ENCODE data around the gene ZBED1.
A peak's percentile ranks its signal among the peaks of the same experiment; 100 is the strongest.
"Not testable (repeated sequence)": the region's sequence is repeated elsewhere in the genome, so short reads cannot be mapped to it uniquely, and the experiment has no call there.

The ZBED1 gene

GRCh38 chrX:2536141-2536540 is 35.4 kb upstream of the ZBED1 start:
- TF ChIP-seq CTCF (IDR thresholded peaks at IDR 0.05; ENCODE audit: extremely low read depth, insufficient read depth, missing control alignments), result no peak
- DNase-seq (ENCODE audit: low spot score), result no peak
- in situ Hi-C loops (cut with MboI; ENCODE audit: low pct_unique_long_range_greater_than_20kb, low sequenced_read_pairs, unreplicated experiment), result no loop called here

GRCh38 chrX:2534261-2535021 is 33.7 kb upstream of the ZBED1 start:
- in situ Hi-C loops (cut with MboI; ENCODE audit: low pct_unique_long_range_greater_than_20kb, low sequenced_read_pairs, unreplicated experiment); DNase-seq (ENCODE audit: low spot score): not testable (repeated sequence)

GRCh38 chrX:2533424-2533823 is 32.6 kb upstream of the ZBED1 start:
- TF ChIP-seq CTCF (IDR thresholded peaks at IDR 0.05; ENCODE audit: extremely low read depth, insufficient read depth, missing control alignments), result no peak
- in situ Hi-C loops (cut with MboI; ENCODE audit: low pct_unique_long_range_greater_than_20kb, low sequenced_read_pairs, unreplicated experiment), result no loop called here
- no peak for DNase-seq (ENCODE audit: low spot score)

DNA sequence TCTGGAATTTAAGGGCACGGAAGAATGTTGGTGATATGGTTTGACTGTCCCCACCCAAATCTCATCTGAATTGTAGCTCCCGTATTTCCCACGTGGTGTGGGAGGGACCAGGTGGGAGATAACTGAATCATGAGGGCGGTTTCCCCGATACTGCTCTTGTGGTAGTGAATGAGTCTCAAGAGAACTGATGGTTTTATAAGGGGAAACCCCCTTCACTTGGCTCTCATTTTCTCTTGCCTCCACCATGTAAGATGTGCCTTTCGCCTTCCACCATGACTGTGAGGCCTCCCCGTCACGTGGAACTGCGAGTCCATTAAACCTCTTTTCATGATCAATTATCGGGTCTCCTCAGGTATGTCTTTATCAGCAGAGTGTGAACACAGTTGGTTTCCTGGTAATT is 25.6 kb upstream of the ZBED1 start:
- in situ Hi-C loops (cut with MboI; ENCODE audit: low pct_unique_long_range_greater_than_20kb, low sequenced_read_pairs, unreplicated experiment), result no loop called here
- DNase-seq (ENCODE audit: low spot score), result no peak
- TF ChIP-seq CTCF (IDR thresholded peaks at IDR 0.05; ENCODE audit: extremely low read depth, insufficient read depth, missing control alignments), result no peak

DNA sequence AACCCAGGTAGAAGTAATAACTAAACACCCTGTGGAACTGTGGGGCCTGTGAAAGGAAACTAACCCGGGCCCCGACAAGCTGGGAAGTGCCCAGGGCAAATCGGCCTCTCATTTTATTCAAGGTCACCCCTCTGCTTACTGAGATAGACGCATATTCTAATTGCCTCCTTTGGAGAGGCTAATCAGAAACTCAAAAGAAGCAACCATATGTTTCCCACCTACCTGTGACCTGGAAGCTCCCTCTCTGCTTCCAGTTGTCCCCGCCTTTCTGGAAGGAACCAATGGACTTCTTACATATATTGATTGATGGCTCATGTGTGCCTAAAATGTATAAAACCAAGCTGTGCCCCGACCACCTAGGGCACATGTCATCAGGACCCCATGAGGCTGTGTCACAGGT is 23.1 kb upstream of the ZBED1 start:
- in situ Hi-C loops (cut with MboI; ENCODE audit: low pct_unique_long_range_greater_than_20kb, low sequenced_read_pairs, unreplicated experiment), result no loop called here
- DNase-seq (ENCODE audit: low spot score), result no peak
- TF ChIP-seq CTCF (IDR thresholded peaks at IDR 0.05; ENCODE audit: extremely low read depth, insufficient read depth, missing control alignments), result no peak

DNA sequence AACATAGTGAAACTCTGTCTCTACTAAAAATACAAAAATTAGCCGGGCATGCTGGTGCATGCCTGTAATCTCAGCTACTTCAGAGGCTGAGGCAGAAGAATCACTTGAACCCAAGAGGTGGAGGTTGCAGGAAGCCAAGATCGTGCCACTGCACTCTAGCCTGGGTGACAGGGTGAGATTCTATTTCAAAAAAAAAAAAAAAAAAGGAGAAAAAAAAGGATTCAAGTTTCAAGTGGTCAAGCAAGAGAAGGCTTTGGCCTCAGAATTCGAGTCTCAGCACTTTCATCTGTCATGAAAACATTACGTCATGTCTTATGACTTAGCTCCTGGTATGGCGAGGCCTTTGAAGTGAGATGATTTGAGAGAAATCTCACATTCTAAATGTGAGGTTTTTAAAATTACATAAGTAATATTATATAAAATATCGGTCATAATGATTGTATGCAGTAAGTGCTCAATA is 21.2 kb upstream of the ZBED1 start:
- in situ Hi-C loops (cut with MboI; ENCODE audit: low pct_unique_long_range_greater_than_20kb, low sequenced_read_pairs, unreplicated experiment), result no loop called here
- TF ChIP-seq CTCF (IDR thresholded peaks at IDR 0.05; ENCODE audit: extremely low read depth, insufficient read depth, missing control alignments), result no peak
- DNase-seq (ENCODE audit: low spot score), result peak; percentile 66

GRCh38 chrX:2521092-2521926 is 20.5 kb upstream of the ZBED1 start:
- no peak for TF ChIP-seq CTCF (IDR thresholded peaks at IDR 0.05; ENCODE audit: extremely low read depth, insufficient read depth, missing control alignments)
- in situ Hi-C loops (cut with MboI; ENCODE audit: low pct_unique_long_range_greater_than_20kb, low sequenced_read_pairs, unreplicated experiment), result no loop called here
- DNase-seq (ENCODE audit: low spot score), result peak; percentile 68
